Measurements from ENCODE around the gene CRYGB.

GRCh38 chr2:208112969-208113368, 33.0 kb downstream of the CRYGB start:
- TF ChIP-seq, protein P1, sequence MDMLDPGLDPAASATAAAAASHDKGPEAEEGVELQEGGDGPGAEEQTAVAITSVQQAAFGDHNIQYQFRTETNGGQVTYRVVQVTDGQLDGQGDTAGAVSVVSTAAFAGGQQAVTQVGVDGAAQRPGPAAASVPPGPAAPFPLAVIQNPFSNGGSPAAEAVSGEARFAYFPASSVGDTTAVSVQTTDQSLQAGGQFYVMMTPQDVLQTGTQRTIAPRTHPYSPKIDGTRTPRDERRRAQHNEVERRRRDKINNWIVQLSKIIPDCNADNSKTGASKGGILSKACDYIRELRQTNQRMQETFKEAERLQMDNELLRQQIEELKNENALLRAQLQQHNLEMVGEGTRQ (IDR thresholded peaks at IDR 0.05; ENCODE audit: borderline replicate concordance, low read depth, low read length): no peak
- TF ChIP-seq, protein P2, sequence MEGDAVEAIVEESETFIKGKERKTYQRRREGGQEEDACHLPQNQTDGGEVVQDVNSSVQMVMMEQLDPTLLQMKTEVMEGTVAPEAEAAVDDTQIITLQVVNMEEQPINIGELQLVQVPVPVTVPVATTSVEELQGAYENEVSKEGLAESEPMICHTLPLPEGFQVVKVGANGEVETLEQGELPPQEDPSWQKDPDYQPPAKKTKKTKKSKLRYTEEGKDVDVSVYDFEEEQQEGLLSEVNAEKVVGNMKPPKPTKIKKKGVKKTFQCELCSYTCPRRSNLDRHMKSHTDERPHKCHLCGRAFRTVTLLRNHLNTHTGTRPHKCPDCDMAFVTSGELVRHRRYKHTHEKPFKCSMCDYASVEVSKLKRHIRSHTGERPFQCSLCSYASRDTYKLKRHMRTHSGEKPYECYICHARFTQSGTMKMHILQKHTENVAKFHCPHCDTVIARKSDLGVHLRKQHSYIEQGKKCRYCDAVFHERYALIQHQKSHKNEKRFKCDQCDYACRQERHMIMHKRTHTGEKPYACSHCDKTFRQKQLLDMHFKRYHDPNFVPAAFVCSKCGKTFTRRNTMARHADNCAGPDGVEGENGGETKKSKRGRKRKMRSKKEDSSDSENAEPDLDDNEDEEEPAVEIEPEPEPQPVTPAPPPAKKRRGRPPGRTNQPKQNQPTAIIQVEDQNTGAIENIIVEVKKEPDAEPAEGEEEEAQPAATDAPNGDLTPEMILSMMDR (IDR thresholded peaks at IDR 0.05): no peak
- TF ChIP-seq NFIC (IDR thresholded peaks at IDR 0.05; ENCODE audit: borderline replicate concordance) (no peak), SIN3A (IDR thresholded peaks at IDR 0.05; ENCODE audit: borderline replicate concordance, low read depth, low read length) (no peak), POLR2AphosphoS5 (IDR thresholded peaks at IDR 0.05; ENCODE audit: low read depth, low read length) (no peak), GABPA (IDR thresholded peaks at IDR 0.05; ENCODE audit: low read depth) (no peak), RAD21 (IDR thresholded peaks at IDR 0.05; ENCODE audit: low read length) (no peak), FOXJ3 (CRISPR knock-in tag; IDR thresholded peaks at IDR 0.05) (no peak), JUND (IDR thresholded peaks at IDR 0.05) (no peak), EP300 (IDR thresholded peaks at IDR 0.05; ENCODE audit: borderline replicate concordance in 1 of 2, low read depth in 1 of 2, low read length in 1 of 2) (no peak), FOXM1 (IDR thresholded peaks at IDR 0.05; ENCODE audit: low read depth) (no peak), SMC3 (IDR thresholded peaks at IDR 0.05; ENCODE audit: low read depth, low read length) (no peak)
